ENCODE measurements around the gene SHMT2.

Gene SHMT2

GRCh38 chr12:57229634-57230380, at the start of gene SHMT2:
Gene SHMT2, plus strand, starts transcription at chr12:57229711. Its CDS starts 68 bp downstream, at chr12:57229779.
- peak within 1 kb of the TSS; percentile 99 for H3K27ac Mint-ChIP-seq
- H3K36me3 Mint-ChIP-seq (ENCODE audit: low read depth): peaks cover 57% of the 10 kb centered on the region
- DNase-seq: peak; percentile 92
- peaks cover 72% of the 10 kb centered on the region for H3K4me1 Mint-ChIP-seq (ENCODE audit: low read depth)
- H3K9me3 Mint-ChIP-seq: no peaks in the 10 kb centered on the region
- H3K4me3 Mint-ChIP-seq: peak within 1 kb of the TSS; percentile 99
- H3K27me3 Mint-ChIP-seq: peaks cover 26% of the 10 kb centered on the region

GRCh38 chr12:57180321-57180989, 49.1 kb upstream of the SHMT2 start:
- peaks cover 1% of the 10 kb centered on the region for H3K4me1 Mint-ChIP-seq (ENCODE audit: low read depth)

GRCh38 chr12:57181072-57181471, 48.4 kb upstream of the SHMT2 start:
- Mint-ChIP-seq H3K27me3 (no peaks in the 10 kb centered on the region), H3K4me1 (ENCODE audit: low read depth) (peaks cover 1% of the 10 kb centered on the region), H3K9me3 (no peaks in the 10 kb centered on the region), H3K36me3 (ENCODE audit: low read depth) (no peaks in the 10 kb centered on the region), H3K4me3 (no peak overlapping the region), H3K27ac (no peak overlapping the region)
- DNase-seq: no peak

More at GRCh38 chr12:57180321-57180989, 49.1 kb upstream of the SHMT2 start:
- no peak overlapping the region for H3K4me3 Mint-ChIP-seq
- H3K36me3 Mint-ChIP-seq (ENCODE audit: low read depth): no peaks in the 10 kb centered on the region
- H3K9me3 Mint-ChIP-seq: no peaks in the 10 kb centered on the region
- no peaks in the 10 kb centered on the region for H3K27me3 Mint-ChIP-seq
- DNase-seq: no peak
- no peak overlapping the region for H3K27ac Mint-ChIP-seq

GRCh38 chr12:57181561-57182155, 47.9 kb upstream of the SHMT2 start:
- Mint-ChIP-seq H3K27ac (no peak overlapping the region), H3K4me1 (ENCODE audit: low read depth) (peaks cover 1% of the 10 kb centered on the region)

GRCh38 chr12:57182918-57183575, 46.5 kb upstream of the SHMT2 start:
- Mint-ChIP-seq H3K27ac (no peak overlapping the region), H3K27me3 (no peaks in the 10 kb centered on the region), H3K4me3 (no peak overlapping the region), H3K9me3 (no peaks in the 10 kb centered on the region), H3K36me3 (ENCODE audit: low read depth) (no peaks in the 10 kb centered on the region), H3K4me1 (ENCODE audit: low read depth) (peaks cover 1% of the 10 kb centered on the region)
- DNase-seq: peak; percentile 88

More at GRCh38 chr12:57181561-57182155, 47.9 kb upstream of the SHMT2 start:
- DNase-seq: no peak
- no peaks in the 10 kb centered on the region for H3K9me3 Mint-ChIP-seq
- no peaks in the 10 kb centered on the region for H3K27me3 Mint-ChIP-seq
- H3K36me3 Mint-ChIP-seq (ENCODE audit: low read depth): no peaks in the 10 kb centered on the region
- no peak overlapping the region for H3K4me3 Mint-ChIP-seq

- DNase-seq: no peak
- H3K4me1 Mint-ChIP-seq (ENCODE audit: low read depth): peaks cover 1% of the 10 kb centered on the region
- no peak overlapping the region for H3K27ac Mint-ChIP-seq
- no peak overlapping the region for H3K4me3 Mint-ChIP-seq
- no peaks in the 10 kb centered on the region for H3K9me3 Mint-ChIP-seq
- H3K36me3 Mint-ChIP-seq (ENCODE audit: low read depth): no peaks in the 10 kb centered on the region
- H3K27me3 Mint-ChIP-seq: no peaks in the 10 kb centered on the region
Observed at GRCh38 chr12:57183939-57184725, 45.4 kb upstream of the SHMT2 start.

- H3K36me3 Mint-ChIP-seq (ENCODE audit: low read depth): no peaks in the 10 kb centered on the region
- H3K4me3 Mint-ChIP-seq: no peak overlapping the region
- H3K27ac Mint-ChIP-seq: no peak overlapping the region
- DNase-seq: no peak
- H3K4me1 Mint-ChIP-seq (ENCODE audit: low read depth): peaks cover 1% of the 10 kb centered on the region
- no peaks in the 10 kb centered on the region for H3K9me3 Mint-ChIP-seq
- H3K27me3 Mint-ChIP-seq: no peaks in the 10 kb centered on the region
Observed at GRCh38 chr12:57185403-57185802, 44.1 kb upstream of the SHMT2 start.

GRCh38 chr12:57185906-57186508, 43.5 kb upstream of the SHMT2 start:
- Mint-ChIP-seq H3K36me3 (ENCODE audit: low read depth) (no peaks in the 10 kb centered on the region), H3K9me3 (no peaks in the 10 kb centered on the region), H3K27me3 (no peaks in the 10 kb centered on the region), H3K4me1 (ENCODE audit: low read depth) (peaks cover 1% of the 10 kb centered on the region), H3K4me3 (no peak overlapping the region), H3K27ac (no peak overlapping the region)
- DNase-seq: no peak

- H3K4me3 Mint-ChIP-seq: no peak overlapping the region
- H3K27me3 Mint-ChIP-seq: no peaks in the 10 kb centered on the region
- peaks cover 1% of the 10 kb centered on the region for H3K4me1 Mint-ChIP-seq (ENCODE audit: low read depth)
- DNase-seq: no peak
- no peaks in the 10 kb centered on the region for H3K36me3 Mint-ChIP-seq (ENCODE audit: low read depth)
- no peaks in the 10 kb centered on the region for H3K9me3 Mint-ChIP-seq
- H3K27ac Mint-ChIP-seq: no peak overlapping the region
Observed at GRCh38 chr12:57187222-57188089, 42.1 kb upstream of the SHMT2 start.

- H3K27ac Mint-ChIP-seq: no peak overlapping the region
- H3K9me3 Mint-ChIP-seq: no peaks in the 10 kb centered on the region
- H3K4me1 Mint-ChIP-seq (ENCODE audit: low read depth): no peaks in the 10 kb centered on the region
- no peak overlapping the region for H3K4me3 Mint-ChIP-seq
- no peaks in the 10 kb centered on the region for H3K27me3 Mint-ChIP-seq
- DNase-seq: no peak
- H3K36me3 Mint-ChIP-seq (ENCODE audit: low read depth): no peaks in the 10 kb centered on the region
Observed at GRCh38 chr12:57188090-57188425, 41.5 kb upstream of the SHMT2 start.

- H3K4me1 Mint-ChIP-seq (ENCODE audit: low read depth): no peaks in the 10 kb centered on the region
- no peak overlapping the region for H3K27ac Mint-ChIP-seq
- H3K36me3 Mint-ChIP-seq (ENCODE audit: low read depth): no peaks in the 10 kb centered on the region
- DNase-seq: no peak
- no peaks in the 10 kb centered on the region for H3K27me3 Mint-ChIP-seq
- H3K4me3 Mint-ChIP-seq: no peak overlapping the region
- no peaks in the 10 kb centered on the region for H3K9me3 Mint-ChIP-seq
Observed at GRCh38 chr12:57190037-57190436, 39.5 kb upstream of the SHMT2 start.

GRCh38 chr12:57190821-57191220, 38.7 kb upstream of the SHMT2 start:
- Mint-ChIP-seq H3K36me3 (ENCODE audit: low read depth) (no peaks in the 10 kb centered on the region), H3K4me3 (no peak overlapping the region), H3K9me3 (no peaks in the 10 kb centered on the region), H3K4me1 (ENCODE audit: low read depth) (no peaks in the 10 kb centered on the region), H3K27me3 (no peaks in the 10 kb centered on the region), H3K27ac (no peak overlapping the region)
- DNase-seq: no peak

- Mint-ChIP-seq H3K4me1 (ENCODE audit: low read depth) (no peaks in the 10 kb centered on the region), H3K4me3 (no peak overlapping the region), H3K36me3 (ENCODE audit: low read depth) (no peaks in the 10 kb centered on the region), H3K27me3 (no peaks in the 10 kb centered on the region), H3K9me3 (no peaks in the 10 kb centered on the region), H3K27ac (no peak overlapping the region)
- no peak for DNase-seq
Observed at GRCh38 chr12:57191410-57191809, 38.1 kb upstream of the SHMT2 start.

Measured in activated T-cell treated with anti-CD3 and anti-CD28 coated beads, Interleukin-2, amount 50 U/mL, for 24 hours (primary cell).